ENCODE measurements around the gene PRKAG1.

PRKAG1 gene

GRCh38 chr12:48966177-48966895 lies 52.2 kb downstream of the PRKAG1 start:
- no peak for DNase-seq (ENCODE audit: low spot score)

- peak; percentile 49 for DNase-seq (ENCODE audit: low spot score)
Measured at GRCh38 chr12:48965298-48965838, 53.2 kb downstream of the PRKAG1 start.

- no peak for DNase-seq (ENCODE audit: low spot score)
Measured at GRCh38 chr12:48961801-48962200, 56.8 kb downstream of the PRKAG1 start.

GRCh38 chr12:48961331-48961730 lies 57.2 kb downstream of the PRKAG1 start:
- no peak for DNase-seq (ENCODE audit: low spot score)

GRCh38 chr12:48960834-48961233 lies 57.7 kb downstream of the PRKAG1 start:
- DNase-seq (ENCODE audit: low spot score) = no peak

DNA sequence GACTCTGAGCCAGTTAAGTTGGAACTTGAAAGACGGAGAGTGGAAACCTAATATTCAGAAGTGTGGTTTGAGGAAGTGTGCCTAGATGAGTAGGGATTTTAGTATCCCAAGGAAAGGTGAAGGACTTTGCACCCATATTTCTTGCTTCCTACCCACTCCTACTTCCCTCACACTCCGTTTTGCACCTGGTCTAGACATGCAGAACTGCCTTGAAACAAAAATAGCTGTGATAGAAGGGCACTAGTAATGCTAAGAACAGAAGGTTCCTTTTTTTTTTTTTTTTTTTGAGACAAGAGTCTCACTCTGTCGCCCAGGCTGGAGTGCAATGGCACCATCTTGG lies 60.6 kb downstream of the PRKAG1 start:
- no peak for DNase-seq (ENCODE audit: low spot score)

GRCh38 chr12:48957141-48958048 lies 61.2 kb downstream of the PRKAG1 start, which contains the start of gene ARF3:
ARF3 (minus strand) TSS chr12:48957487; CDS start chr12:48941095, 16,392 bp downstream.
- DNase-seq (ENCODE audit: low spot score) = peak; percentile 91

DNA sequence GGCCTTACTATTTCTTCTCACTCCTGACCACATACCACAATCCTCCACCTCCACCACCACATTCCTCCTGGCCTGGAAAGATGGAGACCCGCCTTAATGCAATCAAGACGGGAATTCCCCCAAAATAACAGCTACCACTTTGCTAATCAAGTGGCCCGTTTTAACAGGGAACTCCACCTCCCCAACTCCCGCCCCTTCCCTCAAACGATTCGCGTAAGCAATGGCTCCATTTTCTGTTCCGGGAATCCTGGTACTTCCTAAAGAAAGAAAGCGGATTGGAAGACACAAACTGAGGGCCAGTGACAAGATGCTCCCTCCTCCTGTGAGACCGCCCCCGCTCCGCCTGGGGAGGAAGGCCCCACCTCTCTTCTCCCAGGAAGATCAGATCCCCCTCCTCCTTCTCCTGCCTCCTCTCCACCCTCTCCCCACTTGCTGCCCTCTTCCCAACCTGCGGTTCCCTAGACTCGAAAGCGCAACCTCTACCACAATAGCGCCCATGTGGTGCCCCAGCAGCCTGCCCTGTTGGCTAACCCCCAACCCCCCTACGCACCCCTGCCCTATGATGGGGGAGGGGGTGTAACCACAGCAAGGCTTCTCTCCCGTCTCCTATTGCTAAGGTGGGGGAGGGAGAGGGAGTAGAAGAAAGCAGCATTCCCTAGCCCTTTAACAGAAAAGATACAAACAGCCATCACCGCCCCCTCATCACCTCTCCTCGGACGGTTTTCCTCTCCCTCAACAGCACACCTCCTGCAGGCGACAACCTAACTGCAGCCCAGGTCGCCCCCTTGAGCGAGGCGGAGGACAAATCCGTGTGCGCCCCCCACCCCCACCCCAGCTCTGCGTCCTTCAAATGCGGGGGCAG lies 62.1 kb downstream of the PRKAG1 start:
- DNase-seq (ENCODE audit: low spot score) = peak; percentile 90

- no peak for DNase-seq (ENCODE audit: low spot score)
Measured at GRCh38 chr12:48954841-48955501, 63.6 kb downstream of the PRKAG1 start.

DNA sequence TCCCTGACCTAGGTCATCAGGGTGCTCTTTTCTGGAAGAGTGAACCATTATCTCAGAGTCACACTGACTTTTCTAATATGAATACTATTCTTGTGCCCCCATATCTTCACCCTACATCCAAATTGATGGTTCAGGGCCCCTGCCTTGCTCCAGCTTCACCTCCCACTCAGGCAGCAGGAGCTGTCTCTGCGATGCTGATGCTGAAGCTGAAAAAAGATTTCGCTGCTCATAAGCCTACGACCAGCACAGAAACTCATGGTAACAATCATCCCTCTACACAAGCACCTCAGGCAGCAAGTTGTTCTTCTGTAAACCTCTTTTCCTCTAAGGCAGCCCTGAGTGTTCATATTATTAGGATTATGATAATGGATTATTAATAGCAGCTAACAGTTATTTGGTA lies 64.5 kb downstream of the PRKAG1 start:
- no peak for DNase-seq (ENCODE audit: low spot score)

- no peak for DNase-seq (ENCODE audit: low spot score)
Measured at GRCh38 chr12:48952691-48953090, 65.9 kb downstream of the PRKAG1 start.
